ENCODE results near the gene FFAR3.

Gene FFAR3

GRCh38 chr19:35357867-35358573, at the start of gene FFAR3:
Gene FFAR3, plus strand, starts transcription at chr19:35358460. Its CDS starts 431 bp downstream, at chr19:35358891.
- DNase-seq = no peak

- no peak for DNase-seq
Measured at GRCh38 chr19:35308910-35309309, 49.4 kb upstream of the FFAR3 start.

GRCh38 chr19:35309481-35310279, 48.6 kb upstream of the FFAR3 start:
- DNase-seq = no peak

GRCh38 chr19:35310331-35310730, 47.9 kb upstream of the FFAR3 start:
- DNase-seq = no peak

GRCh38 chr19:35310811-35311465, 47.3 kb upstream of the FFAR3 start:
- no peak for DNase-seq

- DNase-seq = no peak
Measured at GRCh38 chr19:35311901-35312665, 46.2 kb upstream of the FFAR3 start.

GRCh38 chr19:35313587-35313986, 44.7 kb upstream of the FFAR3 start:
- no peak for DNase-seq

GRCh38 chr19:35314031-35314430, 44.2 kb upstream of the FFAR3 start:
- DNase-seq = no peak

GRCh38 chr19:35314858-35315470, 43.3 kb upstream of the FFAR3 start:
- no peak for DNase-seq

- DNase-seq = no peak
Measured at GRCh38 chr19:35315883-35316282, 42.4 kb upstream of the FFAR3 start.

GRCh38 chr19:35316560-35316959, 41.7 kb upstream of the FFAR3 start:
- no peak for DNase-seq

- no peak for DNase-seq
Measured at GRCh38 chr19:35317464-35318043, 40.7 kb upstream of the FFAR3 start.

- no peak for DNase-seq
Measured at GRCh38 chr19:35318679-35319448, 39.4 kb upstream of the FFAR3 start.

GRCh38 chr19:35320065-35320713, 38.1 kb upstream of the FFAR3 start:
- DNase-seq = no peak

GRCh38 chr19:35321291-35321690, 37.0 kb upstream of the FFAR3 start:
- no peak for DNase-seq

- no peak for DNase-seq
Measured at GRCh38 chr19:35322014-35322413, 36.2 kb upstream of the FFAR3 start.

- no peak for DNase-seq
Measured at GRCh38 chr19:35327642-35328041, 30.6 kb upstream of the FFAR3 start.

- no peak for DNase-seq
Measured at GRCh38 chr19:35328851-35329285, 29.4 kb upstream of the FFAR3 start, which contains the start of gene CD22. Gene CD22, plus strand, starts transcription at chr19:35329187. Its CDS starts 2,854 bp downstream, at chr19:35332041.

- no peak for DNase-seq
Measured at GRCh38 chr19:35329323-35329722, 28.9 kb upstream of the FFAR3 start.

- DNase-seq = no peak
Measured at GRCh38 chr19:35330475-35330874, 27.8 kb upstream of the FFAR3 start.

Measured in activated CD4-positive, alpha-beta T cell treated with anti-CD3 and anti-CD28 coated beads, Interleukin-2, amount 50 U/mL, for 48 hours (primary cell).